CD14-positive monocyte (primary cell): ENCODE measurements around the gene MEIOSIN. TPM values are rescaled to one million over a fixed set of nuclear protein-coding genes. Genes with fewer than 3 reads are reported as not detected.
"Not testable (repeated sequence)": the region's sequence is repeated elsewhere in the genome, so short reads cannot be mapped to it uniquely, and the experiment has no call there.

Experiments
- DNase-seq, 3 donors: peaks; one replicate each; pipeline ENCODE4 v3.0.0-alpha.2; 2011 to 2022
- H2AFZ ChIP-seq: 2 replicates; pipeline ENCODE4 v1.6.0; 2012; ENCODE audit warnings: mild to moderate bottlenecking, low read depth, low read length, inconsistent platforms; ENCODE audit not compliant: insufficient read depth, poor library complexity, severe bottlenecking
- H3K27ac ChIP-seq, 2 donors: 1 replicate in 1 of 2; 2 replicates in 1 of 2; pipeline ENCODE4 v1.5.1; 2012 to 2013; ENCODE audit warnings: low read length in 2 of 2, control low read depth in 1 of 2, inconsistent platforms in 1 of 2, low read depth in 1 of 2, mild to moderate bottlenecking in 1 of 2
- H3K27me3 ChIP-seq, 2 donors: one replicate each; pipeline versions ENCODE4 v1.6.0 to v1.6.1; 2011 to 2013; ENCODE audit warnings: low read length in 2 of 2; ENCODE audit not compliant: control insufficient read depth in 2 of 2, insufficient read depth in 2 of 2
- H3K36me3 ChIP-seq, 2 donors: replicated peaks in 1 of 2; 1 replicate in 1 of 2; 2 replicates in 1 of 2; pipeline versions ENCODE4 v1.5.1 to v1.6.1; 2012 to 2013; ENCODE audit warnings: low read length in 2 of 2, control low read depth in 1 of 2, inconsistent platforms in 1 of 2, mild to moderate bottlenecking in 1 of 2; ENCODE audit not compliant: insufficient read depth in 2 of 2, control insufficient read depth in 1 of 2
- H3K4me1 ChIP-seq, 2 donors: 1 replicate in 1 of 2; 2 replicates in 1 of 2; pipeline versions ENCODE4 v1.5.1 to v1.6.1; 2012 to 2013; ENCODE audit warnings: low read length in 2 of 2, control low read depth in 1 of 2, inconsistent platforms in 1 of 2, mild to moderate bottlenecking in 1 of 2, moderate library complexity in 1 of 2; ENCODE audit not compliant: insufficient read depth in 2 of 2, control insufficient read depth in 1 of 2
- H3K4me2 ChIP-seq: replicated peaks from 2 replicates; pipeline ENCODE3; 2012; ENCODE audit warnings: low read length, moderate library complexity, mild to moderate bottlenecking; ENCODE audit not compliant: poor library complexity, severe bottlenecking; ENCODE audit errors: extremely low read depth
- H3K4me3 ChIP-seq, 3 experiments: fragments of 200-600 bp in 1 of 3; sonication (generic) in 1 of 3; replicated peaks in 1 of 3; 1 replicate in 2 of 3; 2 replicates in 1 of 3; pipeline ENCODE4 v1.5.1; 2011 to 2013; ENCODE audit warnings: low read length in 3 of 3, mild to moderate bottlenecking in 3 of 3, control low read depth in 2 of 3, low read depth in 2 of 3, inconsistent platforms in 1 of 3, moderate library complexity in 1 of 3
- H3K79me2 ChIP-seq: 2 replicates; pipeline ENCODE4 v1.6.0; 2012; ENCODE audit warnings: mild to moderate bottlenecking, control low read depth, inconsistent platforms, low read length, moderate library complexity; ENCODE audit not compliant: insufficient read depth
- H3K9ac ChIP-seq: 2 replicates; pipeline ENCODE4 v1.6.0; 2017; ENCODE audit warnings: low read length, mild to moderate bottlenecking; ENCODE audit not compliant: insufficient read depth, poor library complexity, severe bottlenecking
- H3K9me3 ChIP-seq, 2 donors: replicated peaks in 1 of 2; 1 replicate in 1 of 2; 2 replicates in 1 of 2; pipeline versions ENCODE4 v1.5.1 to v1.6.1; 2012 to 2013; ENCODE audit warnings: low read length in 2 of 2, control low read depth in 1 of 2; ENCODE audit not compliant: control insufficient read depth in 1 of 2, insufficient read depth in 1 of 2
- H4K20me1 ChIP-seq: 2 replicates; pipeline ENCODE4 v1.6.0; 2012; ENCODE audit warnings: mild to moderate bottlenecking, low read length, control low read depth, moderate library complexity; ENCODE audit not compliant: insufficient read depth
- H3K27ac Mint-ChIP-seq, 7 donors: one replicate each; pipeline ENCODE4 v1.8.0; 2020; ENCODE audit warnings: mild to moderate bottlenecking in 7 of 7, mixed read lengths in 7 of 7, moderate library complexity in 6 of 7, inconsistent platforms in 2 of 7
- H3K27me3 Mint-ChIP-seq, 3 donors: one replicate each; pipeline ENCODE4 v1.8.0; 2021 to 2022; ENCODE audit warnings: low read depth in 3 of 3, mild to moderate bottlenecking in 3 of 3, mixed read lengths in 3 of 3, moderate library complexity in 3 of 3, inconsistent platforms in 1 of 3
- H3K36me3 Mint-ChIP-seq, 2 donors: one replicate each; pipeline ENCODE4 v1.8.0; 2020; ENCODE audit warnings: mixed read lengths in 2 of 2, inconsistent platforms in 1 of 2, mild to moderate bottlenecking in 1 of 2
- H3K4me1 Mint-ChIP-seq: one replicate; pipeline ENCODE4 v1.8.0; 2020; ENCODE audit warnings: mild to moderate bottlenecking, mixed read lengths
- H3K4me3 Mint-ChIP-seq, 2 donors: one replicate each; pipeline ENCODE4 v1.8.0; 2020; ENCODE audit warnings: mild to moderate bottlenecking in 2 of 2, mixed read lengths in 2 of 2, moderate library complexity in 1 of 2
- H3K9me3 Mint-ChIP-seq, 7 donors: one replicate each; pipeline ENCODE4 v1.8.0; 2020 to 2022; ENCODE audit warnings: mixed read lengths in 7 of 7, mild to moderate bottlenecking in 6 of 7, moderate library complexity in 6 of 7, inconsistent platforms in 2 of 7
- WGBS: methylation state at CpG from one replicate; pipeline ENCODE4 v1.1.5; 2013; ENCODE audit warnings: missing lambda C conversion rate; ENCODE audit not compliant: insufficient coverage; 5-methylcytosine and 5-hydroxymethylcytosine counted together
- intact Hi-C, 2 donors: fragments of 100-400 bp; cut with micrococcal nuclease; formaldehyde crosslinking; loops; one replicate each; pipeline versions ENCODE4 v1.15.0 to v1.15.1; 2023
- polyA plus RNA-seq, 3 donors: library from polyadenylated mRNA; depleted of rRNA in 1 of 3; unstranded in 2 of 3; stranded (reverse) in 1 of 3; fragments of 300-500 nt in 2 of 3; fragments of >200 nt in 1 of 3; fragmentation: Illumina TruSeq in 2 of 3; gene quantifications; 1 replicate in 2 of 3; 2 replicates in 1 of 3; pipeline ENCODE4 v1.2.3, GENCODE V29; 2012 to 2021
- TF ChIP-seq, protein P1 (sequence below): fragments of 200-600 bp; IDR thresholded peaks from one replicate; pipeline ENCODE4 v1.8.0; 2022; ENCODE audit warnings: antibody characterized with exemption, mild to moderate bottlenecking

MEIOSIN gene
- polyA plus RNA-seq, 3 donors: not detected

DNA sequence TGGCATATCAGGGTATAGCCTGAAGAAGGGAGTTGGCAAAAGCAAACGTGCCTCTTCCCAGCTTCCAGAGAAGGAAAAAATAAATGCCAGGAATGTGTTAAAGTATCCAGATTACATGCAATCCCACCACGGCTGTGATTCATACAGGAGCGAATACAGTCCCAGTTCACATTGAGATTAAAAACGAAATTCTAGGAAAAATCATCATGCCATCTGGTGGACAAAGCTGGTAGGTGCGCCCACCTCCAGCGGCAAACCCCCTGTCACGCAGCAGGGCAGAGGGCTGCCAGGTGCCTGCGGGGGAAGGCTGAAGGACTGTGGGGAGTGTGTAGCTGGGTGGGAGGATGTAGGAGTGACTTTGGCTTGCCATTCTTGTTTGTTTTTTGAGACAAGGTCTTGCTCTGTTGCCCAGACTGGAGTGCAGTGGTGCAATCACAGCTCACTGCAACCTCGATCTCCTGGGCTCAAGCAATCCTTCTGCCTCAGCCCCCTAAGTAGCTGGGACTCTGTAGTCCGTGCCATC, 65.8 kb downstream of the MEIOSIN start:
- H3K27ac ChIP-seq: no peak overlapping the region
- no peak overlapping the region for H3K9ac ChIP-seq
- TF ChIP-seq, protein P1, sequence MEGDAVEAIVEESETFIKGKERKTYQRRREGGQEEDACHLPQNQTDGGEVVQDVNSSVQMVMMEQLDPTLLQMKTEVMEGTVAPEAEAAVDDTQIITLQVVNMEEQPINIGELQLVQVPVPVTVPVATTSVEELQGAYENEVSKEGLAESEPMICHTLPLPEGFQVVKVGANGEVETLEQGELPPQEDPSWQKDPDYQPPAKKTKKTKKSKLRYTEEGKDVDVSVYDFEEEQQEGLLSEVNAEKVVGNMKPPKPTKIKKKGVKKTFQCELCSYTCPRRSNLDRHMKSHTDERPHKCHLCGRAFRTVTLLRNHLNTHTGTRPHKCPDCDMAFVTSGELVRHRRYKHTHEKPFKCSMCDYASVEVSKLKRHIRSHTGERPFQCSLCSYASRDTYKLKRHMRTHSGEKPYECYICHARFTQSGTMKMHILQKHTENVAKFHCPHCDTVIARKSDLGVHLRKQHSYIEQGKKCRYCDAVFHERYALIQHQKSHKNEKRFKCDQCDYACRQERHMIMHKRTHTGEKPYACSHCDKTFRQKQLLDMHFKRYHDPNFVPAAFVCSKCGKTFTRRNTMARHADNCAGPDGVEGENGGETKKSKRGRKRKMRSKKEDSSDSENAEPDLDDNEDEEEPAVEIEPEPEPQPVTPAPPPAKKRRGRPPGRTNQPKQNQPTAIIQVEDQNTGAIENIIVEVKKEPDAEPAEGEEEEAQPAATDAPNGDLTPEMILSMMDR: peak; percentile 93
- H3K4me3 ChIP-seq: no peak overlapping the region
- H3K36me3 ChIP-seq: no peaks in the 10 kb centered on the region
- no peak overlapping the region for H3K27ac Mint-ChIP-seq
- H3K9me3 Mint-ChIP-seq: peaks cover 2 to 40% (median 9%) of the 10 kb centered on the region in 7 donors
- intact Hi-C loops: loop anchor here (1.0 kb wide), 1 partner anchor 29 kb away; no protein-coding TSS in a partner anchor
- H3K4me2 ChIP-seq: no peak overlapping the region
- H2AFZ ChIP-seq: no peak overlapping the region
- DNase-seq: peak; percentile 32 to 59 (median 58)
- peaks cover 45 to 95% of the 10 kb centered on the region in 2 donors for H3K27me3 ChIP-seq
- H3K4me1 ChIP-seq: peaks cover under 1 to 2% of the 10 kb centered on the region in 2 donors
- peaks cover 3 to 5% of the 10 kb centered on the region in 2 donors for H3K36me3 Mint-ChIP-seq
- 7% methylated on average over 5 of the region's 10 CpGs for WGBS
- H3K27me3 Mint-ChIP-seq: peaks cover 98 to 100% (median 99%) of the 10 kb centered on the region in 3 donors
- no peaks in the 10 kb centered on the region for H3K79me2 ChIP-seq
- peak overlapping the region in 1 of 2 donors; percentile 81 for H3K4me3 Mint-ChIP-seq
- H3K9me3 ChIP-seq: peaks cover 0 to 9% of the 10 kb centered on the region in 2 donors
- H3K4me1 Mint-ChIP-seq: peaks cover 5% of the 10 kb centered on the region
- peaks cover 19% of the 10 kb centered on the region for H4K20me1 ChIP-seq

DNA sequence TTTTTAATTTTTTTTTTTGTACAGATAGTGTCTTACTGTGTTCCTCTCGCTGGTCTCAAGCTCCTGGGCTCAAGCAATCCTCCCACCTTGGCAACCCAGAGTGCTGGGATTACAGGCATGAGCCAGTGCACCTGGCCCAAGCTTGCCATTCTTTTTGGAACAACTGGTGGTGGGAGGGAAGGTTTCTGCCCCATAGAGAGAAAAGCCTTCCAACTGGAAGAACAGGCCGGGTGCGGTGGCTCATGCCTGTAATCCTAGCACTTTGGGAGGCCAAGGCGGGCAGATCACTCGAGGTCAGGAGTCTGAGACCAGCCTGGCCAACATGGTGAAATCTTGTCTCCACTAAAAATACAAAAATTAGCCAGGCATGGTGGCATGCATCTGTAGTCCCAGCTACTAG, 66.3 kb downstream of the MEIOSIN start:
- H3K4me1 ChIP-seq, H3K27ac ChIP-seq, H3K9me3 ChIP-seq, H3K4me2 ChIP-seq, H3K36me3 ChIP-seq, H3K36me3 Mint-ChIP-seq, H3K4me3 ChIP-seq, H3K4me1 Mint-ChIP-seq, H3K79me2 ChIP-seq, H3K9ac ChIP-seq, H2AFZ ChIP-seq, DNase-seq, H3K27ac Mint-ChIP-seq: not testable (repeated sequence)
- intact Hi-C loops: loop anchor here (1.0 kb wide), 1 partner anchor 29 kb away; no protein-coding TSS in a partner anchor
- 100% methylated on average over 3 of the region's 5 CpGs for WGBS
- H3K27me3 ChIP-seq: peaks cover 42 to 95% of the 10 kb centered on the region in 2 donors
- peaks cover 19% of the 10 kb centered on the region for H4K20me1 ChIP-seq
- peaks cover 2 to 38% (median 9%) of the 10 kb centered on the region in 7 donors for H3K9me3 Mint-ChIP-seq
- H3K27me3 Mint-ChIP-seq: peaks cover 98 to 99% (median 99%) of the 10 kb centered on the region in 3 donors
- peak overlapping the region in 1 of 2 donors; percentile 81 for H3K4me3 Mint-ChIP-seq
